ENCODE data around the gene NRDC.

GRCh38 chr1:51855624-51856023, 22.9 kb downstream of the NRDC start:
- TF ChIP-seq PKNOX1 (IDR thresholded peaks at IDR 0.05), result no peak
- no peak for TF ChIP-seq ELK1 (IDR thresholded peaks at IDR 0.05; ENCODE audit: low read depth, low read length)
- TF ChIP-seq POLR2AphosphoS5 (IDR thresholded peaks at IDR 0.05; ENCODE audit: low read length), result no peak

All from GM12878 (cell line).